NCI-H2171 treated with DMSO at 0.1 percent for 48 hours (cell line): Measurements from ENCODE around the gene ZDHHC11B.
"Not testable (repeated sequence)": the region's sequence is repeated elsewhere in the genome, so short reads cannot be mapped to it uniquely, and the experiment has no call there.

Source experiments
- DNase-seq: peaks from one replicate; lab custom pipeline; 2025; lab: John Stamatoyannopoulos, UW

The ZDHHC11B gene

DNA sequence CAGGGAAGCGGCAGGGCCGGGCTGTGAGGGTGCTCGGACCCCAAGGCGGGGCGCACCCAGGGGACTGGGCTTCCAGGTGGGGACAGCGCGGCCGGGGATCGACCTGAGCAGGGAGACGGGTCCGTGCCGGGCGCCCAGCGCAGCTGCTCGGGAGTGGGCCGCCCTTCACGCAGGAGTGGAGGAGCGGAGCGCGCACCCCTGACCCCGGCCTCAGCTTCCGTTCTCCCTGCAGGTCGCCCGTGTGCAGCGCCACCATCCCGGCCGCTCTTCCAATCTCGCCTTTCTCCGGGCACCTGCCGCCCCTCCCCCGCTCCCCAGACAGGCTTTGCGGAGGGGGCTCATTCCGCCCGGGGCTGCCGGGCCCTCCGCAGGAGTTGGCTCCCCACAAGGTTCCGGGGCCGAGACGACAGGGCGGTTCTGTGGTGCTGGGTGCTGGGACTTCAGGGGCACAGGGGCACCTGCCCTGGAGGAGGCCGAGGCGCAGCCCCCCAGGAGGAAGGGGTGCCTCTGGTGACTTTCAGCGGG is 714 bp upstream of the ZDHHC11B start:
- peak; percentile 30 for DNase-seq

DNA sequence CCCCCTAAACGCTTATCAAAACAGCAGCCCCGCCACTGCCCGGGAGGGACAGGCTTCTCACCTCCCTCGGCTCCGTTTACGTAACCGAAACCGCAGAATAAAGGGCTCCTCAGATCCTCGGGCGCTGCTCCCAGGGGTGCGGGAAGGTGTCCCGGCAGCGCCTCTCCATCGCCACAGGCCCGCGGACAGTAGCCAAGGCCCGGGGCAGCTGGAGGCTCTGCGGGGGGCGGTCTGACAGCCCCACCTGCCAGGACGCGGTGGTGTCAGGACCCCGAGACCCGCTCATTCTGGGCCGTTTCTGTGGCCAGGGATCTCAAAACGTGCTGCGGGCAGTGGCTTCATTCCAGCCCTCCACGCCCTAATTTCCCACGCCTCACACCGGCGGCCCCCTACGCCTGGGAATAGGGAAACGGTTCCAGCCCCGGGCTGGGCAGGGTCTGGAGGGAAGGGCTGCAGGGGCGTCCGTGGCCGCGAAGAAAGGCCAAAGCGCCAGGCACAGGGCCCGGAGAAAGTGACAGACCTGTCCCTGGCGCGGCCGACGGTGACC is 575 bp downstream of the ZDHHC11B start:
- peak; percentile 33 for DNase-seq

DNA sequence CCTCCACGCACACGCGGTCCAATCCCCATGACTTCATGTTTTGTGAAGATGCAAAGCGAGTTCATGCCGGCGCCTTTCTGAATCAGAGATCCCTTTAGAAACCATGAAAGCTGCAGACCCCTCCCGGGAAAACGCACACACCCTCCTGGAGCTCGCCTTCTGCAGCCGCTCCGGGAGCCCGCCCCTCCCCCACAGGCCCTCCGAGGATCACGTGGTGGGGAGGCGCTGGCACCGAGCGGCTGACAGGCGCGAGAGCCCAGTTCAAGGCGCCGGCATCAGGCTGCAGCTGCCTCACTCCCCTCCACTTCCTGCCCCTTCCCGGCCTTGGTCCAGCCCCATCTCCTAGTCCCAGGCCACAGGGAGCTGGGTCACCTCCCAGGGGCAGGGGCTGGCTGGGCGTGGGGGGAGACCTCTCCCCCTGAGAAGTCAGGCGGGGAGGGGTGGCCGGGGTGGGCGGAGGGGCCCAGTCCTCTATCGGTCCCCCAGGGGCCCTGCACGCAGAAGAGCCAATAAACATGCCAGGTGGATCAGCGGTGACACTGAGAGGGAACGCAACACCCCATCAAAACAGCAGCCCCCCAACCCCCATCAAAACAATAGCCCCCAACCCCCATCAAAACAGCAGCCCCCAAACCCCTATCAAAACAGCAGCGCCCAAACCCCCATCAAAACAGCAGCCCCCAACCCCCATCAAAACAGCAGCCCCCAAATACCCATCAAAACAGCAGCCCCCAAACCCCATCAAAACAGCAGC is 1.3 kb downstream of the ZDHHC11B start:
- not testable (repeated sequence) for DNase-seq

DNA sequence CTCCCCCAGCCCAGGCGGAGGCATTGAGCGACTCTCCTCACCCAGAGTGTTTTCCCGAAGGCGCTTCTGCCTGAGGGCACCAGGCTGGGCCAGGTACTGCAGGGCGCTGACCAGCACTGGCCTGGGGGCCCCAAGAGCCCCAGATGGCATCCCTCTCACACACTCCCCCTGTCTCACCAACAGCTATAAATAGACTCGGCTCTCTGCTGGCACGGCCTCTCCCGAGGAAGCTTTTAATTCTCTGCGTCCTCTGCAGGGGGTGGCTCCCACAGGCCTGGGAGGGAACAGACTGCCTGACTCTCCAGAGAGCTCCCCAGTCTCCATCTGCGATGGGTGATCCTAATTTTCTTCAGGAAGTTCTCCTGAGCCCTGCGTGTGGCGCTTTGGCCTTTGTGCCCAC is 2.2 kb downstream of the ZDHHC11B start:
- DNase-seq = not testable (repeated sequence)

DNA sequence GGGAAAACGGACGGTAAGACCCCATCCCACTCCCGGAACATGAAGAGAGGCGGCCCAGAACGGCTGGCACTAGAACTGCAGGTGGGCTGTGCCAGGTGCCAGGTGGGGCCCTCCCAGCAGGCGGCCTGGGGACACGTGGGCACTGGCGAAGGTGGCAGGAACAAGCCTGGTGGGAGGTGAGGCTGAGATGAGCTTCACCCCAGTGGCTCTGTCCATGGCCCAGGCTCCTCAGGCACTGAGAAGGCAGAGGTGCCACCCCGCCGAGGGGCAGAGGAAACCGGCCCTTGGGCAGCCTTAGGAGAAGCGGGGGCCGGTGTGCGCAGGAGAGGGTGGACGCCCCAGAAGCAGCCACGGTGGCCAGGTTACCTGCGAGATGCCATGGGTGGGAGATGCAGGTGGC is 4.0 kb downstream of the ZDHHC11B start:
- DNase-seq = not testable (repeated sequence)

DNA sequence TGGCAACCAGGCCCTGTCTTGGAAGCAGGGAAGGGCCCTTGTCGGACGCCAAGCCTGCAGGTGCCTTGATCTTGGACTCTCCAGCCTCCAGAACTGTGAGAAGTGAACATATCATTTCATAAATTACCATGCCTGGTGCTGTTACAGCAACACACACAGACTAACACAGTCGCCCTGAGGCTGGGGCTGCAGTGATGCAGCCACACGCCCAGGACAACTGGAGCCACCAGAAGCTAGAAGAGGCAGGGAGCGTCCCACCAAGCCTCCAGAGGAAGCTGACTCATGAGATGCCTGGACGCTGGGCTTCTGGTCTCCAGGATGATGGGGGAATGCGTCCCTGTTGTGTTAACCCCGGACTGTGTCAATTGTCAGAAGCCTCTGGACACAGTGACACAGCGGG is 5.6 kb downstream of the ZDHHC11B start:
- not testable (repeated sequence) for DNase-seq

DNA sequence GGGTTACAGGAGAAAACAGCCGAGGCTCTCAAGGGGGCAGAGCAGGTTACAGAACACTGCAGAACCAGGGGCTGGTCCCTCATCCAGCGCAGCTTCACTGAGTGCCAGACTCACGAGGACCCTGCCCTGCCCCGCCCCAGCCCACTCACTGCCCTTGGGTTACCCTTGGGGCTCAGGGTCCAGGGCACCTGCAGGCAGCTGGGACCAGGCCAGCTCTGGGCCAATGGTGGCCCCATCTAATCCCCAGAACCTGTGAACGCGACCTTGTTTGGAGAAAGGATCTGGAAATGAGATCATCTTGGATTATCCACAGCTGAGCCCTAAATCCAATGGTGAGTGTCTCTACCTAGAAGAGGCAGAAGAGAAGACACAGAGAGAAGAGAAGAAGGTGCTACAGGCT is 6.1 kb downstream of the ZDHHC11B start:
- DNase-seq = not testable (repeated sequence)

DNA sequence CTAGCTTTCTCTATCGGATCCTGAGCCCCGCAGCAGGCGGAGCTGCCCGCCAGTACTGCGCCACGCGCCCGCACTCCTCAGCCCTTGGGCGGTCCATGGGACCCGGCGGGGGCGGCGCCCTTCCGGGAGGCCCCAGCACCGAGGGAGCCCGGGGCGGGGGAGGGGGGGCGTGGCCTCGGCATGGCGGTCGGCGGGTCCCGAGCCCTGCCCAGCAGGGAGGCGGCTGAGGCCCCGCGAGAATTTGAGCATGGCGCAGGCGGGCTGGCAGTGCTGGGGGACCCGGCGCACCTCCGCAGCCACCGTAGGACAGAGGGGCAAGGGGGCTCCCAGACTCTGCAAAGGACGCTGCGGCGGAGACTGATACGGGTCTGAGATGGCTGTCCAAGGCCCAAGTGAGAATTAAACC is 6.8 kb downstream of the ZDHHC11B start:
- DNase-seq = no peak

DNA sequence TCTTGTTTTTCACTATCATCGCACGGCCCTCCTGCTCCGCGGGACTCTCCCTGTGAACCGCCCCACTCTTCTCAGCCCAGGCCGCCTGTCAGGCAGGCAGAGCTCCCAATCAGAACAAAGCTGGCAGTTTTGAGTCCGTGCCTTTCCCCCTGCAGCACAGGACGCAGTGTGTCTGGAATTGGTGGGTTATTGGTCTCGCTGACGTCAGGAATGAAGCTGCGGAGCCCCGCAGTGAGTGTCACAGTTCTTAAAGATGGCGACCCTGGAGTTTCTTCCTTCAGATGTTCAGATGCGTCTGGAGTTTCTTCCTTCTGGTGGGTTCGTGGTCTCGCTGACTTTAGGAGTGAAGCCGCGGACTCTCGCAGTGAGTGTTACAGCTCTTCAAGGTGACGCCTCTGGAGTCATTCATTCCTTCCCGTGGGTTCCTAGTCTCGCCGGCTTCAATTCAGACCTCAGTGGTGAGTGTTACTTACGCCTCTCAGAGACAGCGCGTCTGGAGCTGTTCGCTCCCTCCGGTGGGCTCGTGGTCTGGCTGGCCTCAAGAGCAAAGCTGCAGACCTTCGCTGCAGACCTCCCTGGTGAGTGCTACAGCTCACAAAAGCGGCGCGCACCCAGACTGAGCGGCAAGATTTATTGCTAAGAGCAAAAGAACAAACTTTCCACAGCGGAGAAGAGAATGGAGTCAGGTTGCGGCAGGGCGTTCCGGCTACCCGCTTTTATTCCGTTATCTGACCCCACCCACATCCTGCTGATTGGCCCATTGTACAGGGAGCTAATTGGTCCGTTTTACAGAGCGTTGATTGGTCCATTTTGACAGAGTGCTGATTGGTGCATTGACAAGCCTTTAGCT is 7.4 kb downstream of the ZDHHC11B start:
- peak; percentile 17 for DNase-seq

DNA sequence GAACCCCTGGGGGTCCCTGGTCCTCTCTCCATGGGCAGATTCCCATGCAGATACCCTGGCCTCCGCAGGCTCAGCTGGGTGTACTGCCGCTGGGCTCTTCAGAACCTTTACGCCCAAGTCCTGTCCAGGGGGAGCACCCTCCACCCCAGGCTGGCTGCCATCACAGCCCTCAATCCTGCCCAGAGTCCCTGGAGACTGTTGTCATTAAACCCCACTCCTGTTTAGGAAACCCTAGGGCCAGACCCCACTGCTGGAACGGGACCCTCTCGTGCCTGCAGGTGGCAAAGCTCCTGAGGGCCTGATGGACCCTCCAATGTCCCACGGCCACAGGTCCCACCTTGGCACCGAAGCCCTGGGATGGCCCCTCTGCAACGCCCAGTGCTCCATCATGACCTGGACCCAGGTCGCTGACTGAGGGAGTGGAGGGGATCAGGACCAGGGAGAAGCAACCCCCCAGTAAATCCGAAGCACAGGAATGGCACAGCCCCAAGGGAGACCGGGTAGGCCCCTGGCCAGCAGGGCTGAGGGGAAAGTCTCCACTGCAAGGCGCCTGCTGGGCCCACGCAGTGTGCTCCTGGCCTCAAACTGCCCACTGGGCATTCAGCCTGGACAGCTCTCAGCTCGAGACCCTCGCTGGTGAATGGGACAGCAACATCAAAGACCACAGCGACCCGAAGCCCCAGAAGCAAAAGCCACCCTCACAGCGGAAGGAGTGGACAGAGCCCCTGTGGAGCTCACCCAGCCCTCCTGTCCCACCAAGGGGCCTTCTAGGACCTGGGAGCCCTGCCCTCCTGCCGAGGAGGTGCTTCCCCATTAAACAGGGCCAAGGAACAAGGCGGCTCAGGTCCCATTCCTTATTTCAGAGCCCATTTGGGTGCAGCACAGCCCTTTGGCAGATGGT is 8.3 kb downstream of the ZDHHC11B start:
- no peak for DNase-seq

DNA sequence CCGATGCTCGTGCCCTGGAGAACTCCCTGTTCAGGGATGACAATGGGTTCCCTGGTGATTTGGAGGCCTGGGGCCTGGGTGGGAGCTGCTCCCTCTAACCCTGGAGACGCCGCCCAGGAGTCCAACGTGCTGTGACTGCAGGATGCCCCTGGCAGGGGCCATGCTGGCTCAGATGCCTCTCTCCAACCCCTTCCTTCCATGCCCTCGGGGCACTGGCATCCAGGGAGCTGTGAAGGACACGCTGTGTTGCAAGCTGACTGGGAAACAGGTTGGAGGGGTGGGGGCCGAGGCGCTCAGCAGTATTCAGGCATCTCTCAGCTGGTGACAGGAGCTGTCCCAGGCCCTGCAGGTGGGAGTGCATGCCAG is 9.0 kb downstream of the ZDHHC11B start:
- DNase-seq = not testable (repeated sequence)

DNA sequence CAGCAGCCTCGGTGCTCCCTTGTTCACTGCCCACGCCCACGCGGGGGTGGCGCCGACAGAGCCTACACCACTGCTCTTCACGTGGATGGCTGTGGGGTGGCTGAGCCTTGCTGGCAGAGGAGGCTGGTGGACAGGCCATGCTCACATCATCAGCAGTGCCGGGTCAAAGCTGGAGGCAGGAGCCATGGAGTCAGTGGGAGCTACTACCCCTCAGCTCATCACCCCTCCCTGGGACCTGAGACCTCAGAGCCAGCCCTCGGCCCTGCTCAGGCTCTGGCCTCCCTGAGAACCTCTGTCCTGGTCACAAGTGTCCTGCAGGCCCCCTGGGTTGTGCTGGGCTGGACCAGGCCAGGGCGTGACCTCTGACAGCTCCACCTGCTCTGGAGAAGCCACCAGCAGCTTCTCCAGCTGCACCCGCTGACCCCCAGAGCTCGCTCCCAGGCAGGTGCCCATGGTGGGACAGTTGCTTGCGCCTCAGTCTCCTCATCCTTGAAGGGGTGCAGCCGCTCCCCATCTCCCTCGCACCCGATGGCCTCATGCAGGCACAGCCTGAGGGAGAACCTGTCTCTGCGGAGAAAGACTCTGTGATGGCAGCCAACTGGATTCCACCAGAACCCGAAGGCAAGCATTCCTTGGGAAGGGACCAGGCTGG is 9.5 kb downstream of the ZDHHC11B start:
- not testable (repeated sequence) for DNase-seq

DNA sequence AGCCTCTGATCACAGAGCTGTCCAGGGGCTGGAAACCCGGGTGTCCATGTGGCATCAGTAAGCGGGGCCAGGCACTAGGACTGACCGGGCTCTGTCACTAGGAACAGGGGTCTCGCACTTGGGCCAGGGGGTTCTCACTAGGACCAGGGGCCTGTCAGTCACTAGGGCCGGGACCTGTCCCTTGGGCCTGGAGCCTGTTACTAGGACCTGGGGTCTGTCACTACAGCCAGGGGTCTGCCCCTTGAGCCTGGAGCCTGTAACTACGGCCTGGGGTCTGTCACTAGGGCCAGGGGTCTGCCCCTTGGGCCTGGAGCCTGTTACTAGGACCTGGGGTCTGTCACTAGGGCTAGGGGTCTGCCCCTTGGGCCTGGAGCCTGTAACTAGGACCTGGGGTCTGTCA is 10.2 kb downstream of the ZDHHC11B start:
- DNase-seq = not testable (repeated sequence)

DNA sequence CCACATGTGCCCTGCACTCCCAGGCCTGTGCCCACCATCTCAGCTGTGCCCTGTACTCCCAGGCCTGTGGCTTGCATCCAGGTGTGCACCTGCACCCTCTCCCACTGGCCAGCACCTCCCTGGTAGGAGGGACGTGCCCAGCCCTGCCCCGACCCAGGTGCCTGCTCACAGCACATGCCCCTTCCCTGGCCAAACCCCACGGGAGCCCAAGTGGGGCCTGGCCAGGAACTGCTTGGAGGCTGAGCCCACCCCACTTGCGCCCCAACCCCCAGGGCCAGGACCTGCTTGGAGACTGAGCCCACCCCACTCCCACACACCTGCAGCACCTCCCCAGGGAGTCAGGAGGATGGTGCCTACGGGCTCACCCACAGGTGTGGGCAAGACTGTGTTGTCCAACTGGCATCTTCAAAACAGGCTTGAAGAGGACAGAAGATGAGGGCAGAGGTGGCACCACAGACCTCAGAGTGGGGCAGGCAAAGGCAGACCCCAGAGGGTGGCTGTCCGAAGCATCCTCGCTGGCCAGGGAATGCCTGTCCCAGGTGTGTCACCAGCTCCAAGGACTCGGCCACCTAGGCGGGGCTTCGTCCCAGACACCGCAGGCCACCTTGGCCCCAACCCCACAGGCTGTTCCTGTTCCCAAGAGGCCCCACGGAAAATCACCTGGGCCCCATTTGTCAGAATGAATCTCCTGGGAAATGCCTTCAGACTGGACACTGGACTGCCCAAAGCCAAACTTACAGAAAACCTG is 10.8 kb downstream of the ZDHHC11B start:
- DNase-seq = no peak

DNA sequence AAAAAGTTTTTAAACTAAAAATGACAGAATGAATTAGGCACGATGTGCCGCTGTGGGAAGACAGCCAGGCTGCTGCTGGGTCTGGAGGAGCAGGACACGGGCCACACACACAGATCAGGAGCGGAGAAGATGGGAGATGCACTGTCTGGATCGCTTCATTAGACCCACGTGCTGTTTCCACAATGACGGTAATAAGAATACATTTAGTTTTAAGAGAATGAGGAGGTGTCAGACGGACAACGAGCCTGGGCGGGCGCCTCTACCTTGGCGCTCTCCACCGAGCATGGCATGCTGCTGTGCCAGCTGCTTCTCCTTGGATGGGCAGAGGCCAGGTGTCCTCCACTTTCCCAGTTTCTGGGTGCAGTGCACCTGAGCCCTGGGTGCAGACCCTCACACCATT is 11.6 kb downstream of the ZDHHC11B start:
- DNase-seq = peak; percentile 20

DNA sequence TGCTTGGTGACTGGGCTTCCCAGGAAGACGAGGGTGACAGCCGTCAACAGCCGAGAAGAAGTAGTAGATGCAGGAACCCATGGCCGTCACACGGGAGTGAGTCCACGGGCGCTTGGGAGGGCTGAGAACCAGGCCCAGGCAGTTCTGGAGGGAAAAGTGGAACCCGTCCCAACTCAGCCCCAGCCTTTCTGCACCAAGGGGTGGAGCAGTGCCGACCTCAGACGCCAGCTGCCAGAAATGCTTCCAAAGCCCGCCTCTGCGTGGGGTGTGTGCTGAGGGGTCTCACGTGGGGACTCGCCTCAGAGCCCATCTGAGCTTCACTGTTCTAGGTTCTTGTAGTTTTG is 12.0 kb downstream of the ZDHHC11B start:
- DNase-seq = not testable (repeated sequence)

DNA sequence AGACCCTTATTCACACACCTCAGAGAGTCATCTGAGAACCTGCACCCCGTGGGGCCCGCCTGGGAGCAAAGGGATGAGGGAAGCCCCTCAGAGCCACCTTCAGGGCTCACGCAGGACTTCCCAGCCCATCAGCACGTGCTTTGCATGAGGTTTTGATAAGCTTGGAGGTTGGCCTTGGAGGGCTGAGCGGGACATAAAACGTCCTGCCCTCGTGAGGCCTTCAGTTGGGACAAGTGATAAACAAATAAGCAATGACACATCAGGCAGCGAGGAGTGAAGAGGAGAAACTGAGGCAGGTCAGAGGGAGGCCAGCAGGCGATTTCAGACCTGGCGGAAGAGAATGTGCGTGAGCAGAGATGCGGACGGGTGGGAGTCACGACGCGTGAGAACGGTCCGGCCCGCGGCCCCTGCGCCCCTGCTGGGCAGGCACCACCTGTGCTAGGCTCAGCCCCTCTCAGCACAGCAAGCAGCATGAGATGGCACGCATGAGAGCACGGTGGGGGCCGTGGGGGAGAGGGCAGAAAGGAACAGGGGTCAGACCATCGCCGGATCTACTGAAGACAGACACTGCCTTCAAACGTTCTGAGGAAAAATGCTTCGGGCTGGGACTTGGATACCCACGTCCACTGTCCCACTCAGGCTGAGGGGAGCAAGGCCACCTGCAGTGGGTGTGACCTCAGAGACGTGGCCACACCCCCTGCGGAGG is 12.5 kb downstream of the ZDHHC11B start:
- not testable (repeated sequence) for DNase-seq

DNA sequence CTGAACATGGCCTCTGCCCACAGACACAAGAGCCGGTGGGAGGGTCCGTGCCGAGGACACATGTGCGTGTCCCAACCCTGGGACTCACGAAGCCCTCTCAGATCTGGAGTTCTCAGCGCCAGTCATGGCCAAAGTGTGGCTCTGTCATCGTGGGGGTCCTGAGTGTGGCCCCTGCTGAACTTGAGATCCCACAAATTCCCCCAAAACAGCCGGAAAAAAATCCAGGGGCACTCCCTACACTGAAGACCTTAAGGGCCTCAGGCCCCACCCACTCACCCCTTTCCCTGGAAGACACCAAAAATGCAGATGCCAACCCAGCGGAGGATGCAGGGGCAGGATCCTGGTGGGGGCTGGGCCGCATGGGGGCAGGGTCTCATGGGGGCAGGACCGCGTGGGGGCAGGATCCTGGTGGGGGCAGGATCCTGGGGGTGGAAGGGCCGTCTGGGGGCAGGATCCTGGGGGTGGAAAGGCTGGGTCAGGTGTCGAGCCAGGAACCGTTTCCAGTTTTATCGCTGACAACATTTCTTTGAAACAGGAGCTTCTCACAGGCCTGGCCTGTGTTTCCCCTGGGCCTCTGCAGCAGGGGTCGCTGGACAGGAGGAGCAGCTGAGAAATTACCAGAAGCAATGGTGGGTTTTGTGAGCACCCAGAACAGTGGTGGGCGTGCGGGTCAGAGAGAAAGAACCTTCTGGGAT is 13.3 kb downstream of the ZDHHC11B start:
- not testable (repeated sequence) for DNase-seq

DNA sequence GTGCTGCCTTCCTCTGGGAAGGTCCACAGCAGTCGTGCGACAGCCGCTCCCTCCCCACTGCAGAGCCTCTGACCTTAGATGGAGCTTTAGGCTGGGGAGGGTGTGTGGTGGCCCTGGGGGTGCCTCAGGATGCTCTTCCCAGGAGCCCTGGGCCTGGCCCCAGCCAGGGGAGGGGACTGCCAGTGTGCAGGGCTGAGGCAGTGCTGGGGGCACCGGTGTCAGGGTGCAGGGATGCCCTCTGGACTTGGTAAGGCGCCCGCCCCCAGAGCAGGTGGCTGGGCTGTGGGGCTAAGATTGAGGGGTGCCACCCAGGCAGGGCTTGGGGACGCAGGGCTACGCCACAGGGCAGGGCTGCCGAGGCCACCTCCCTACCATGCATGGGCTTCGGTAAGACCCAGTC is 13.9 kb downstream of the ZDHHC11B start:
- not testable (repeated sequence) for DNase-seq
